ENCODE measurements around the gene ADCY7.

The ADCY7 gene

GRCh38 chr16:50248845-50249244, 17.5 kb upstream of the ADCY7 start:
- ATAC-seq (no peak), DNase-seq (no peak)

GRCh38 chr16:50251375-50252081, 14.8 kb upstream of the ADCY7 start:
- ATAC-seq (peak; percentile 55), DNase-seq (no peak)

GRCh38 chr16:50252082-50252611, 14.2 kb upstream of the ADCY7 start:
- DNase-seq (no peak), ATAC-seq (no peak)

- no peak for ATAC-seq
- DNase-seq, result no peak
These were observed 13.4 kb upstream of the ADCY7 start for GRCh38 chr16:50252874-50253513.

GRCh38 chr16:50253514-50253910, 12.8 kb upstream of the ADCY7 start:
- no peak for ATAC-seq
- DNase-seq, result no peak

- no peak for DNase-seq
These were observed 12.3 kb upstream of the ADCY7 start for GRCh38 chr16:50254072-50254471.

GRCh38 chr16:50255538-50255937, 10.8 kb upstream of the ADCY7 start:
- ATAC-seq (no peak), DNase-seq (no peak)

More at GRCh38 chr16:50254072-50254471, 12.3 kb upstream of the ADCY7 start:
- ATAC-seq, result no peak

GRCh38 chr16:50256604-50257003, 9.7 kb upstream of the ADCY7 start:
- DNase-seq (no peak), ATAC-seq (no peak)

GRCh38 chr16:50257876-50258275, 8.5 kb upstream of the ADCY7 start:
- no peak for ATAC-seq
- no peak for DNase-seq

GRCh38 chr16:50259334-50260205, 6.8 kb upstream of the ADCY7 start:
- DNase-seq (no peak), ATAC-seq (no peak)

- ATAC-seq (no peak), DNase-seq (no peak)
These were observed 5.9 kb upstream of the ADCY7 start for GRCh38 chr16:50260206-50261159.

- DNase-seq (no peak), ATAC-seq (no peak)
These were observed 5.1 kb upstream of the ADCY7 start for GRCh38 chr16:50261160-50261706.

- DNase-seq, result no peak
These were observed 4.6 kb upstream of the ADCY7 start for GRCh38 chr16:50261707-50262235.

GRCh38 chr16:50263060-50263909, 3.1 kb upstream of the ADCY7 start:
- DNase-seq (no peak), ATAC-seq (no peak)

More at GRCh38 chr16:50261707-50262235, 4.6 kb upstream of the ADCY7 start:
- ATAC-seq, result no peak

- peak; percentile 28 for DNase-seq
- peak; percentile 56 for ATAC-seq
These were observed 2.1 kb upstream of the ADCY7 start for GRCh38 chr16:50263940-50264929.

GRCh38 chr16:50265260-50265659, 1.1 kb upstream of the ADCY7 start:
- DNase-seq (no peak), ATAC-seq (no peak)

GRCh38 chr16:50265716-50266336, 525 bp upstream of the ADCY7 start:
- no peak for ATAC-seq
- no peak for DNase-seq

- ATAC-seq, result no peak
These were observed 840 bp downstream of the ADCY7 start for GRCh38 chr16:50267151-50267631.

More at GRCh38 chr16:50267151-50267631, 840 bp downstream of the ADCY7 start:
- no peak for DNase-seq
